Activated CD4-positive, alpha-beta T cell treated with anti-CD3 and anti-CD28 coated beads, Interleukin-2, Interleukin-4, amounts not matched to agents 100 ng/mL and 50 ng/mL, durations not matched to agents 16 hours and 8 hours (primary cell): ENCODE results near the gene DAW1.
A peak's percentile ranks its signal among the peaks of the same experiment; 100 is the strongest.
"Not testable (repeated sequence)": the region's sequence is repeated elsewhere in the genome, so short reads cannot be mapped to it uniquely, and the experiment has no call there.

Source experiments
- DNase-seq: peaks from one replicate; pipeline ENCODE4 v3.0.0-alpha.2; 2020; ENCODE audit warnings: low spot score

The DAW1 gene

DNA sequence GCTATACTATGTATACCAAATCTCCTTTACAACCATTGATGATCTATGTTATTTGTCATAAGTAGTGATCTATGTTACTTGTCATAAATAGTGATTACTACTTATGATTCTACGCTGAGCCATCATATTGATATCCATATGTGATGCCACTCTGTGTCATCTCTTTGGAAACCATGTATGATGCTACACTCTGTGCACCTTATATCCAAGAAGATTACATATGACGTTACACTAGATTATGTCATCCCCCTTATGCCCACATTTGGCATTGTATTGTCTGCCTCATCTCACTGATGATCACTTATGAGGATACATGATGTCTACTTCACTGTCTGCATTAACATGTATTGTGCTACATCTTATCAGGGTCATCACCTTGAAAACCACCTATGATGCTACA lies 42.9 kb downstream of the DAW1 start:
- no peak for DNase-seq

DNA sequence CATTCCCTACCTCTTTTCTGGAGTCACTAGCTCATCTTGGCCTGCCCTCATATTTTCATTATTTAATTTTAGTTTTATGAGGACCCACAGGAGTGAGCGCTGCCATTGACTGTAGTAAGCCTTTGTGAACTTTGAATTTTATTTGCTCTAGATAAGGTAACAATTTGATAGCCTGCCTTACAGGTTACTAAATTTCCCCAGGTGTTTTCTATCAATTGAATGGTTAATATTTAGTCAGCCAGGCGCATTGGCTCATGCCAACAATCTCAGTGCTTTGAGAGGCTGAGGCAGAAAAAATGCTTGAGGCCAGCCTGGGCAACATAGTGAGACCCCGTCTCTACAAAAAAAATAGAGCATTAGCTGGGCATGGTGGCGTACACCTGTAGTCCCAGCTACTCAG lies 50.2 kb downstream of the DAW1 start:
- DNase-seq, result no peak

DNA sequence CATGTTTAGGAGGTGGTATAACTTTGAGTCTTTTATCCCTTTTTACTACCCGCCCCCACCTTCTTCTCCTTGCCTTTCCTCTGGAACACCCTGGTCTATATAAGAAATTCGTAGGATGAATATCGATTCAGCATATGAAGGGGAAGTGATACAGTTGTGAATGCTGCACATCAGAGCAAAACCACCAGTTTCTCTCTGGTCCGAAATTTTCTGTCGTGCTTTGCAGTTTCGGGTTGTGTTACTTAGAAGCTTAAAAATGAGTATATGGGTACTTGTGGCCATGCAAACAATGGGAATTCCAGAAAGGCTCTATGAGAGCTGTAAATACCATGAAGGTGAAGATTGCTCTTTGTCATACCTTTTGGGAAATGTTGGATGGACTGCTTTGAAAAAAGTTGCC lies 60.6 kb downstream of the DAW1 start:
- no peak for DNase-seq

DNA sequence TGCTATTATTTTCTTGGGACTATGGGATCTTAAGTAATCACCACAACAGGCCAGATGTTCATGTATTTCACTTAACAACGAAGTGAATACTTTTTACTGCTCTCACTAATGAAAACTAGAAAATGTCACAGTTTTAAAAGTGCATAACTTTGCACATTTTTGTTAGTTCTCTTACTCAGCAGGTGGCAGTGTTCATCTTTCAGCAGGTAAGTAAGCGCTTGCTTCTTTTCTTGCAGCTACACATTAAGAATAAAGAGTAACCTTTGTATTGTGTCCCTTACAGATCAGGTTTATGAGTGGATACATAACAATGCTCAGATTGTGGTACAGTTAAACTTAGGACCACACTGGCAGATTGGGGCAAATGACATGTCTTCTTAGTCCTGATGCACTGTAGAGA lies 61.0 kb downstream of the DAW1 start:
- DNase-seq, result no peak

DNA sequence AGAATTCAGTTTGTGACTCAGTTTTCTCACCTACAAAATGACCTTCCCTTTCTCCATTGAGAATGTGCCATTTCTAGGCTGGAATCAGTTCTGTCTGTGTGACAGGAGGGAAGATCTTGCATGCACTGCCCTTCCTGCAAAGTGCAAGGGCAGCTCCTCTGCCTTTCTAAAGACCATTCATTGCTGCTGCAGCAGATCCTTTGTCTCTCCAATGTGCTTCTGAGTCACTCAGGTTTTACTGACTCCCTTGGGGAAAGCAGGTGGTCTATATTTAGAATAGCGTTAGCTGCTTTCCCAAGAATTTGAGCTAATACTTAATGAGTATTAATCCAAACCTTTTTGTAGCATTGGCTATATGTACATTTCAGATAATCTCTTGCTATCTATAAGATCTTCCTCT lies 62.5 kb downstream of the DAW1 start:
- DNase-seq, result no peak

DNA sequence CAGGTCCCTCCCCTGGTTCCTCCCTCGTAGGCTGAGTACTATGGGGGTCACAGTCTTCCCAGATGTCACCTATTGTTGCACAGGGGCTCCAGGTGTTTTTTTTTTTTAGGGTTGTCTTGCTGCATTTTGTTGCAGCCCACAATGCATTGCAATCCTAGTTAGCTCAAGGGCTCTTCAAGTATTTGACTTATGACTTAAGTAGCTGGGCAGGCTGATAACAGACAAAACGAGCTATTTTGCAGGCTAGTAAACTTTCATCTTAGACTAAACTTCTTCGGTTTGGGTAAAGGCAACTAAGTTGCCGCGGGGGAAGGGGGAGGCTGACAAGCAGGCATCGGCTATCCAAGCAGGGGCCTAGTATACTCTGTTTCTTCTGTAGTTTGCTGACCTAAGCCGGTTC lies 64.8 kb downstream of the DAW1 start:
- not testable (repeated sequence) for DNase-seq

DNA sequence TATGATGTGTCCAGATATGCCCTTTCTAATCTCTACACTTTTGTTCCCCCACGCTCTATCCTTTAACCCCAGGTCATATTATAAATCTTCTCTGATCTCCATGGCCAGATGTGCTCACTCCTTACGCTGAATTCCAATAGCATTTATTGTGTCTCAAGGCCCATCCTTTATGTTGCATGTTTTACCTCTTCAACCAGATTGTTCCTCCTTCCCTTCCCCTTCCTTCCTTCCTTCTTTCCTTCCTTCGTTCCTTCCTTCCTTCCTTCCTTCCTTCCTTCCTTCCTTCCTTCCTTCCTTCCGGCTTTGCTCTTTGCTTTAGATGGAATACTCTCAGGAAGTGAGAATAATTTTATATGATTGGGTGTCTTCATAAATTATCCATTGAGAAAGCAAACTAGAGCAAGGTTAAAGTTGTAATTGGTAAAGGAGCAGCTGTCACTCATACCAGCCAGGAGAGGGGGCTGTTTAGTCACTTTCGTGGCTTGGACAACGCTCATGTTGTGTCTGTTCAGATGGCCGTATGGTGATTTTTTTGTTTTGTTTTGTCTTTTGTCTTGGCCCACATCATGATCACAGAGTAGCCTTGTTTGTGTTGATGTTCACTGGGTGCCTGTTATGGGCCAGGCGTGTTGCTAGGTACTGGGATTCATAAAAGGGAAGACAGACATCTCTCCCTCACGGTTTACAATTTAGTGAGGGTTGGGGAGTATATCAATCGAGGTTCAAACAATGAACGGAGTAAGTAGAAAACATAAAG lies 68.0 kb downstream of the DAW1 start:
- DNase-seq, result peak; percentile 6

DNA sequence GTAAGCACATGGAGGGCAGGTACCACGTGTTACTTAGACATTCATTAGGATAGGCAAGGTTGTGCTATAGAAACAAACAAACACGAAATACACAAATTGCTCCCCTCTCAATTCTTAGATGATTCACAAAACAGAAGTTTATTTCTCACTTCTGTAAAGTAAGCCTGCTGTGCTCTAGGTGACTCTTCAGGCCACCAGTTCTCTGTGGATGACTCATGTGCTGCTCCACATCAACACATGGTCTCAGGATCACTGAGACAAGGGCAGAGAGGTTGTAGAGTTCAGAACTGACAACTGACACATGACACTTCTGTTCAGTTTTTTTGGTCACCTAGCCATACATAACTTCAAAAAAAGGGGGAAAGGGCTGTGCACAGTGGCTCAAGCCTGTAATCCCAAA lies 70.6 kb downstream of the DAW1 start:
- DNase-seq, result peak; percentile 1

DNA sequence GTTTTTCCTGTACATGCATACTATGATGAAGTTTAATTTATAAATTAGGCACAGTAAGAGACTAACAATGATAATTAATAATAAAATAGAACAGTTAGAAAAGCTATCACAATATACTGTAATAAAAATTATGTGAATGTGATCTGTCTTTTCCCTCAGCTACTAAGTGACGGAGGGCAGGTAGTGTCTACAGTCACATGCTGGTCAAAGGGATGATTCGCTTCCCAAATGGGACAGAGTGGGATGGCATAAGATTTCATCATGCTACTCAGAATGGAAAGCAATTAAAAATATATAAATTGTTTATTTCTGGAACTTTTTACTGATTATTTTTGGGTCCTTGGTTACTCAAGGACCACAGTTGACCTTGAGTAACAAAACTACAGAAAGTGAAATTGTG lies 71.5 kb downstream of the DAW1 start:
- no peak for DNase-seq

DNA sequence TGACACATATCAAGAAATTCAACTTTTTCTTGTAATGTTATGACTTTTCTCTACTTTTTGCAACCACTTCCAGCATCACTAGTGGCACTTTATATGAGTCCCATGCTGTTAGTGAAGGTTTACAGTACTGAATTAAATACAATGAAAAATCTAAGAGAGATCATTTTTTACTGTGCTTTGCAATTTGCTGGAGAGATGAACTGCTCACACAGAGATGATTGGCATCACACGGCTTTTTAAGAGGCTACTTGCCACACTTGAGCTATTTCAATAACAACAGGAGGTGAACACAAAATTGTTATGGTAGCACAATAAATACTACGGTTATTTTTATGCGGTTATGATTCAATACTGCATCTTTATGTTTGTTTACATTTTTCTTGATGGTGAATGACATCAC lies 88.9 kb downstream of the DAW1 start:
- DNase-seq, result no peak

DNA sequence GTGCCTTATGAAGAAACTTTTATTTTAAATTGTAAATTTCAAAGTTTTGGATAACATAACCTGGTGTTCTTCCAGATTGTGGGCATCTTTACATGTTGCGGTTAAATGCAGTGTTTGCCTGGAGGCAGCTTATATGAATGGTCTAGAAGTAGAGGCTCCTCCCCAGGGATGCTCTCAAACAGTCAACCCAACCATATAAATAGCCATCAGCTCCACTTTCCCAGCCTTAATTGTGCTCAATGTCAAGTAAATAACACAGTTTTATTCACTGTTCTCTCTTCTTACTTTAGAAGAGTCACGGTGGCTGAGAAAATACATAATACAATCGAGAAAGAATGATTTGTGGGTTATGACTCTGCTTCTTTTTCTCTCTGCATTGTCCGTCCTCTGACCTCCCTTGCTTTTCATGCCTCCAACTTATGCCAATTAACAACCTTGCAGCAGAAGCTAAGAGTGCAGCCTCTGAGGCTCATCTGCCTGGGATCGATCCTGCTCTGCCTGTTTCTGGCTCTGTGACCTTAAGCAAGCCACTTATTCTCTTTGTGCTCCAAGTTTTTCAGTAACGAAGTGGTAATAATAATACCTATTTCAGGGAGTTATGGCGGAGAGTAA lies 100.3 kb downstream of the DAW1 start:
- no peak for DNase-seq

DNA sequence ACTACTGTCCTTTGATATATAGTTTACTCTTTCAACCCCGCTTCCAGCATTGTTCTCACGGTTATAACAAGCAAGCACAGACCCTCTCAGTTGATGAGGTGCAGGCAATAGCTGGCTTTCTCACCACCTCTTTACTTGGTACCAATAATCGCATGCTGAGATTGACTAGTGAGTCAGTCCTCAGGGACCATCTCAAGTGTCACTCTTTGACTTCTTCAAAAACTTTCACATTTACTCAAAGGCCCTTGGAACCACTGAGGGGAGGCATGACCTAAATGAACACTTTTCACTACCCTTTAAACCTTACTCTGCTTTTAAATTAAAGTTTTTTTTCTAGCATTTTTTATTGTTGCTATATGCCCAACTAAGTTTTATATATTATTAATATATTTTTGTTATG lies 101.8 kb downstream of the DAW1 start:
- no peak for DNase-seq
